Stomach (tissue), 9 donors: ENCODE data around the gene PRRT4. TPM values are rescaled to one million over a fixed set of nuclear protein-coding genes. Genes with fewer than 3 reads are reported as not detected.

Experiments
- DNase-seq, 2 donors: peaks; one replicate each; pipeline versions ENCODE4 v3.0.0 to v3.0.0-alpha.2; 2013 to 2019
- H3K27ac ChIP-seq, 5 donors: fragments of 200-600 bp in 4 of 5; sonication (generic) in 4 of 5; one replicate each; pipeline ENCODE4 v1.5.1; 2013 to 2019; ENCODE audit warnings: mild to moderate bottlenecking in 1 of 5, moderate library complexity in 1 of 5
- H3K27me3 ChIP-seq, 3 donors: fragments of 200-600 bp; sonication (generic); one replicate each; pipeline ENCODE4 v1.5.1; 2017 to 2019; ENCODE audit warnings: mixed run types in 1 of 3
- H3K36me3 ChIP-seq, 4 donors: fragments of 200-600 bp; sonication (generic); 1 replicate in 3 of 4; 2 replicates in 1 of 4; pipeline ENCODE4 v1.5.1; 2016 to 2019
- H3K4me1 ChIP-seq, 4 donors: fragments of 200-600 bp; sonication (generic); one replicate each; pipeline ENCODE4 v1.5.1; 2016 to 2019
- H3K4me3 ChIP-seq, 4 donors: fragments of 200-600 bp; sonication (generic) in 3 of 4; one replicate each; pipeline ENCODE4 v1.5.1; 2016 to 2019; ENCODE audit warnings: mild to moderate bottlenecking in 1 of 4
- H3K9me3 ChIP-seq, 4 donors: fragments of 200-600 bp; sonication (generic); one replicate each; pipeline ENCODE4 v1.5.1; 2016 to 2019
- CTCF ChIP-seq, 7 experiments: fragments of 450-650 bp in 4 of 7; fragments of 200-600 bp in 3 of 7; sonication (generic) in 3 of 7; IDR thresholded peaks; one replicate each; pipeline ENCODE4 v1.5.1; 2016 to 2019; ENCODE audit warnings: antibody characterized with exemption in 7 of 7, control low read depth in 2 of 7, mild to moderate bottlenecking in 1 of 7
- EP300 ChIP-seq: sonication (generic); formaldehyde crosslinking; IDR thresholded peaks from one replicate; pipeline ENCODE4 v1.6.1; 2017; ENCODE audit warnings: antibody characterized with exemption
- POLR2A ChIP-seq, 4 donors: fragments of 450-650 bp; IDR thresholded peaks; one replicate each; pipeline ENCODE4 v1.6.1; 2016; ENCODE audit warnings: antibody characterized with exemption in 4 of 4, control low read depth in 2 of 4, mild to moderate bottlenecking in 1 of 4, moderate library complexity in 1 of 4
- POLR2AphosphoS5 ChIP-seq, 3 donors: sonication (generic); formaldehyde crosslinking; IDR thresholded peaks; one replicate each; pipeline ENCODE4 v1.6.1; 2016; ENCODE audit warnings: antibody characterized with exemption in 3 of 3
- WGBS, 5 donors: extraction: QIAGEN DNeasy Blood & Tissue Kit in 3 of 5; methylation state at CpG; one replicate each; pipeline versions ENCODE4 v1.1.5 to v1.1.7; 2013 to 2018; 5-methylcytosine and 5-hydroxymethylcytosine counted together
- intact Hi-C: fragments of 100-400 bp; cut with DNase I; formaldehyde crosslinking; loops from one replicate; pipeline ENCODE4 v1.15.1; 2023; ENCODE audit warnings: low total_unique reads
- polyA plus RNA-seq, 3 donors: library from polyadenylated mRNA; stranded (reverse); fragments of 200-250 nt; gene quantifications; one replicate each; pipeline ENCODE4 v1.2.3, GENCODE V29; 2013
- total RNA-seq, 5 donors: library from RNA; depleted of rRNA; stranded (reverse); fragments of >200 nt; gene quantifications; one replicate each; pipeline versions ENCODE4 v1.1.0 to v1.2.3, GENCODE V29; 2014 to 2016
- donor health status: healthy with polysubstance abuse.
- donor health status: Bipolar disorder and iron deficiency.
- donor health status: healthy.

Gene PRRT4
- total and polyA plus RNA-seq, 8 donors, result 0.12 to 1.2 TPM; not detected in 6

- no peaks in the 10 kb centered on the region for H3K27me3 ChIP-seq
- TF ChIP-seq CTCF (IDR thresholded peaks at IDR 0.05), result no peak
- no peak for TF ChIP-seq EP300
- no peak for TF ChIP-seq POLR2A (IDR thresholded peaks at IDR 0.05)
- no peak for TF ChIP-seq POLR2AphosphoS5 (IDR thresholded peaks at IDR 0.05)
These were observed 40.9 kb upstream of the PRRT4 start for GRCh38 chr7:128402356-128402755.

GRCh38 chr7:128400566-128400965, 39.1 kb upstream of the PRRT4 start:
- DNase-seq, result no peak
- Histone ChIP-seq H3K27me3 (no peaks in the 10 kb centered on the region), H3K27ac (no peak overlapping the region), H3K36me3 (peaks cover 48 to 79% (median 74%) of the 10 kb centered on the region in 4 donors), H3K4me3 (no peak overlapping the region), H3K9me3 (no peaks in the 10 kb centered on the region), H3K4me1 (peaks cover 17 to 29% (median 26%) of the 10 kb centered on the region in 4 donors)
- intact Hi-C loops, result no loop called here
- WGBS, 5 donors, result 78 to 87% (median 81%) methylated on average over 4 to 5 of the region's 5 CpGs
- TF ChIP-seq CTCF (IDR thresholded peaks at IDR 0.05), result no peak
- TF ChIP-seq EP300, result no peak
- TF ChIP-seq POLR2AphosphoS5 (IDR thresholded peaks at IDR 0.05), result no peak
- TF ChIP-seq POLR2A (IDR thresholded peaks at IDR 0.05), result no peak

More at GRCh38 chr7:128402356-128402755, 40.9 kb upstream of the PRRT4 start:
- intact Hi-C loops, result no loop called here
- Histone ChIP-seq H3K4me1 (peaks cover 28 to 45% (median 39%) of the 10 kb centered on the region in 4 donors), H3K36me3 (peaks cover 31 to 61% (median 56%) of the 10 kb centered on the region in 4 donors), H3K27ac (no peak overlapping the region), H3K4me3 (no peak overlapping the region), H3K9me3 (no peaks in the 10 kb centered on the region)
- no peak for DNase-seq
- 62 to 79% (median 74%) methylated on average over 2 of the region's 2 CpGs for WGBS, 5 donors

GRCh38 chr7:128399991-128400390, 38.5 kb upstream of the PRRT4 start:
- Histone ChIP-seq H3K27me3 (no peaks in the 10 kb centered on the region), H3K4me1 (peaks cover 15 to 23% (median 21%) of the 10 kb centered on the region in 4 donors), H3K27ac (no peak overlapping the region), H3K36me3 (peaks cover 54 to 85% (median 80%) of the 10 kb centered on the region in 4 donors), H3K9me3 (no peaks in the 10 kb centered on the region), H3K4me3 (no peak overlapping the region)
- no peak for DNase-seq
- intact Hi-C loops, result no loop called here
- 88 to 92% (median 92%) methylated on average over 5 to 7 of the region's 7 CpGs for WGBS, 5 donors
- TF ChIP-seq EP300, result no peak
- no peak for TF ChIP-seq POLR2AphosphoS5 (IDR thresholded peaks at IDR 0.05)
- TF ChIP-seq POLR2A (IDR thresholded peaks at IDR 0.05), result no peak
- TF ChIP-seq CTCF (IDR thresholded peaks at IDR 0.05), result no peak

- TF ChIP-seq POLR2A (IDR thresholded peaks at IDR 0.05), result no peak
- TF ChIP-seq EP300, result no peak
- no peak for TF ChIP-seq CTCF (IDR thresholded peaks at IDR 0.05)
- no peak for TF ChIP-seq POLR2AphosphoS5 (IDR thresholded peaks at IDR 0.05)
- no peaks in the 10 kb centered on the region for H3K9me3 ChIP-seq
- H3K4me3 ChIP-seq, result no peak overlapping the region
- peaks cover 65 to 97% (median 92%) of the 10 kb centered on the region in 4 donors for H3K36me3 ChIP-seq
- no peak overlapping the region for H3K27ac ChIP-seq
- peaks cover 3 to 11% (median 9%) of the 10 kb centered on the region in 4 donors for H3K4me1 ChIP-seq
- WGBS, 5 donors, result 48 to 55% (median 52%) methylated on average over 6 of the region's 6 CpGs
- intact Hi-C loops, result no loop called here
- no peaks in the 10 kb centered on the region for H3K27me3 ChIP-seq
- no peak for DNase-seq
These were observed 37.3 kb upstream of the PRRT4 start for GRCh38 chr7:128398841-128399135.
